Sigmoid colon (tissue), 7 donors: ENCODE results near the gene ZFYVE1. TPM values are rescaled to one million over a fixed set of nuclear protein-coding genes. Genes with fewer than 3 reads are reported as not detected.
"Not testable (repeated sequence)": the region's sequence is repeated elsewhere in the genome, so short reads cannot be mapped to it uniquely, and the experiment has no call there.

Source experiments
- DNase-seq: peaks from one replicate; pipeline ENCODE4 v3.0.0-alpha.2; 2019
- H3K27ac ChIP-seq, 4 donors: fragments of 200-600 bp; sonication (generic); one replicate each; pipeline ENCODE4 v1.5.1; 2016 to 2019; ENCODE audit warnings: mild to moderate bottlenecking in 1 of 4
- H3K27me3 ChIP-seq, 3 donors: fragments of 200-600 bp; sonication (generic); one replicate each; pipeline ENCODE4 v1.5.1; 2019; ENCODE audit warnings: mild to moderate bottlenecking in 1 of 3
- H3K36me3 ChIP-seq, 4 donors: fragments of 200-600 bp; sonication (generic); one replicate each; pipeline ENCODE4 v1.5.1; 2016 to 2019
- H3K4me1 ChIP-seq, 4 donors: fragments of 200-600 bp; sonication (generic); one replicate each; pipeline ENCODE4 v1.5.1; 2017 to 2019
- H3K4me3 ChIP-seq, 4 donors: fragments of 200-600 bp; sonication (generic); one replicate each; pipeline ENCODE4 v1.5.1; 2017 to 2019; ENCODE audit warnings: mild to moderate bottlenecking in 2 of 4, moderate library complexity in 1 of 4
- H3K9me3 ChIP-seq, 4 donors: fragments of 200-600 bp in 3 of 4; sonication (generic) in 3 of 4; one replicate each; pipeline versions ENCODE4 v1.5.1 to v1.6.1; 2013 to 2019
- EP300 ChIP-seq, 4 donors: sonication (generic); formaldehyde crosslinking; IDR thresholded peaks; one replicate each; pipeline ENCODE4 v1.6.1; 2017; ENCODE audit warnings: antibody characterized with exemption in 4 of 4
- POLR2A ChIP-seq, 2 donors: fragments of 450-650 bp; IDR thresholded peaks; one replicate each; pipeline ENCODE4 v1.6.1; 2016; ENCODE audit warnings: antibody characterized with exemption in 2 of 2, mild to moderate bottlenecking in 2 of 2, moderate library complexity in 2 of 2
- POLR2AphosphoS5 ChIP-seq, 4 donors: sonication (generic); formaldehyde crosslinking; IDR thresholded peaks; one replicate each; pipeline ENCODE4 v1.6.1; 2017; ENCODE audit warnings: antibody characterized with exemption in 4 of 4
- WGBS, 2 donors: extraction: QIAGEN DNeasy Blood & Tissue Kit; methylation state at CpG; one replicate each; pipeline ENCODE4 v1.1.7; 2013; 5-methylcytosine and 5-hydroxymethylcytosine counted together
- intact Hi-C: fragments of 100-400 bp; cut with DNase I; formaldehyde crosslinking; loops from one replicate; pipeline ENCODE4 v1.15.1; 2023
- polyA plus RNA-seq, 3 donors: library from polyadenylated mRNA; stranded (reverse); fragments of 200-250 nt; gene quantifications; one replicate each; pipeline ENCODE4 v1.2.3, GENCODE V29; 2013
- total RNA-seq, 4 donors: library from RNA; depleted of rRNA; stranded (reverse); fragments of >200 nt; gene quantifications; one replicate each; pipeline ENCODE4 v1.1.0, GENCODE V29; 2016
- TF ChIP-seq, protein P1 (sequence below), 4 experiments: fragments of 450-650 bp in 3 of 4; fragments of 200-600 bp in 1 of 4; IDR thresholded peaks; one replicate each; pipeline ENCODE4 v1.5.1; 2016 to 2019; ENCODE audit warnings: antibody characterized with exemption in 4 of 4, mild to moderate bottlenecking in 3 of 4, moderate library complexity in 2 of 4
- donor health status: healthy with polysubstance abuse.
- donor health status: Bipolar disorder and iron deficiency.
- donor health status: healthy.

Gene ZFYVE1
- total and polyA plus RNA-seq, 7 donors = 6.6 to 27.7 (median 15.5) TPM

- intact Hi-C loops = no loop called here
- Histone ChIP-seq H3K36me3 (peaks cover 0 to 61% (median 10%) of the 10 kb centered on the region in 4 donors), H3K4me3 (no peak overlapping the region), H3K9me3 (no peaks in the 10 kb centered on the region), H3K4me1 (no peaks in the 10 kb centered on the region), H3K27ac (no peak overlapping the region), H3K27me3 (no peaks in the 10 kb centered on the region)
- no peak for TF ChIP-seq POLR2AphosphoS5 (IDR thresholded peaks at IDR 0.05)
- no peak for TF ChIP-seq EP300 (IDR thresholded peaks at IDR 0.05)
- TF ChIP-seq, protein P1, sequence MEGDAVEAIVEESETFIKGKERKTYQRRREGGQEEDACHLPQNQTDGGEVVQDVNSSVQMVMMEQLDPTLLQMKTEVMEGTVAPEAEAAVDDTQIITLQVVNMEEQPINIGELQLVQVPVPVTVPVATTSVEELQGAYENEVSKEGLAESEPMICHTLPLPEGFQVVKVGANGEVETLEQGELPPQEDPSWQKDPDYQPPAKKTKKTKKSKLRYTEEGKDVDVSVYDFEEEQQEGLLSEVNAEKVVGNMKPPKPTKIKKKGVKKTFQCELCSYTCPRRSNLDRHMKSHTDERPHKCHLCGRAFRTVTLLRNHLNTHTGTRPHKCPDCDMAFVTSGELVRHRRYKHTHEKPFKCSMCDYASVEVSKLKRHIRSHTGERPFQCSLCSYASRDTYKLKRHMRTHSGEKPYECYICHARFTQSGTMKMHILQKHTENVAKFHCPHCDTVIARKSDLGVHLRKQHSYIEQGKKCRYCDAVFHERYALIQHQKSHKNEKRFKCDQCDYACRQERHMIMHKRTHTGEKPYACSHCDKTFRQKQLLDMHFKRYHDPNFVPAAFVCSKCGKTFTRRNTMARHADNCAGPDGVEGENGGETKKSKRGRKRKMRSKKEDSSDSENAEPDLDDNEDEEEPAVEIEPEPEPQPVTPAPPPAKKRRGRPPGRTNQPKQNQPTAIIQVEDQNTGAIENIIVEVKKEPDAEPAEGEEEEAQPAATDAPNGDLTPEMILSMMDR (IDR thresholded peaks at IDR 0.05) = no peak
- no peak for TF ChIP-seq POLR2A (IDR thresholded peaks at IDR 0.05)
- DNase-seq = no peak
- WGBS, 2 donors = 92 to 98% methylated on average over 3 of the region's 3 CpGs
Observed at GRCh38 chr14:72957213-72957612, 69.7 kb downstream of the ZFYVE1 start.

DNA sequence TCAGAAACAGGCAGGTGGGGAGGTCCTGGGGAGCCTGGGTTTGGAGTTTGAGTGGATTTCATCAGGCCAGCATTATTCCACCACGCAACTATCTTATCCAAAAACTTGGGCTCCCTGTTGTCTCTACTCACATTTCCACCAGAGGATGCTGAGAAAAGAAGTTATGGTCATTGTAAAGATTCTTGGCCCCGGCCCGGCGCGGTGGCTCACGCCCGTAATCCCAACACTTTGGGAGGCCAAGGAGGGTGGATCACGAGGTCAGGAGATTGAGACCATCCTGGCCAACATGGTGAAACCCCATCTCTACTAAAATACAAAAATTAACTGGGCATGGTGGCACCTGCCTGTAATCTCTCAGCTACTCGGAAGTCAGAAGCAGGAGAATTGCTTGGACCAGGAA, 70.2 kb downstream of the ZFYVE1 start:
- H3K36me3 ChIP-seq = peaks cover 0 to 64% (median 10%) of the 10 kb centered on the region in 4 donors
- intact Hi-C loops, H3K27me3 ChIP-seq, H3K27ac ChIP-seq, DNase-seq, H3K4me1 ChIP-seq, H3K9me3 ChIP-seq, H3K4me3 ChIP-seq: not testable (repeated sequence)
- WGBS, 2 donors = 94 to 96% methylated on average over 9 of the region's 9 CpGs

DNA sequence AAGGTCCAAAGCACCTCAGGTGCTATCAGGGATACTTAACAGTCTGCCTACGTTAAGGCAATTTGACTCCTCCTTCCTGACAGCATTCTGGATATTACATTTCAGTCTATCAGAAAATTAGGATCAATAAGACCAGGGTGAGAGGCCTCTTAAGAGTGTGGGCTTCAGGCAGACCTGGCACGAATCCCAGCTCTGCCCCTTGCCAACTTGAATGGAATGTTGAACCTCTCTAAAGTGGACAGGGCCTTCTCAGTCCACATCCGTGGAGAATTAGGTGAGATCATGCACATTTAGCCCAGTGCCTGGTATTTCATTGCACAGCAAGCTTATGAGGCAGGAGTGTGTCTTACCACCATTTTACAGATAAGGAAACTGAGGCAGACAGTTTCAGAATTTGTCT, 74.7 kb downstream of the ZFYVE1 start:
- intact Hi-C loops = no loop called here
- Histone ChIP-seq H3K36me3 (peaks cover 0 to 36% (median 6%) of the 10 kb centered on the region in 4 donors), H3K27me3 (no peaks in the 10 kb centered on the region), H3K27ac (no peak overlapping the region), H3K4me1 (no peaks in the 10 kb centered on the region), H3K9me3 (no peaks in the 10 kb centered on the region), H3K4me3 (no peak overlapping the region)
- DNase-seq = no peak
- 85 to 90% methylated on average over 3 of the region's 3 CpGs for WGBS, 2 donors
- TF ChIP-seq POLR2AphosphoS5 (IDR thresholded peaks at IDR 0.05) (no peak), POLR2A (IDR thresholded peaks at IDR 0.05) (no peak), EP300 (IDR thresholded peaks at IDR 0.05) (no peak)
- TF ChIP-seq, protein P1 (IDR thresholded peaks at IDR 0.05) = no peak

DNA sequence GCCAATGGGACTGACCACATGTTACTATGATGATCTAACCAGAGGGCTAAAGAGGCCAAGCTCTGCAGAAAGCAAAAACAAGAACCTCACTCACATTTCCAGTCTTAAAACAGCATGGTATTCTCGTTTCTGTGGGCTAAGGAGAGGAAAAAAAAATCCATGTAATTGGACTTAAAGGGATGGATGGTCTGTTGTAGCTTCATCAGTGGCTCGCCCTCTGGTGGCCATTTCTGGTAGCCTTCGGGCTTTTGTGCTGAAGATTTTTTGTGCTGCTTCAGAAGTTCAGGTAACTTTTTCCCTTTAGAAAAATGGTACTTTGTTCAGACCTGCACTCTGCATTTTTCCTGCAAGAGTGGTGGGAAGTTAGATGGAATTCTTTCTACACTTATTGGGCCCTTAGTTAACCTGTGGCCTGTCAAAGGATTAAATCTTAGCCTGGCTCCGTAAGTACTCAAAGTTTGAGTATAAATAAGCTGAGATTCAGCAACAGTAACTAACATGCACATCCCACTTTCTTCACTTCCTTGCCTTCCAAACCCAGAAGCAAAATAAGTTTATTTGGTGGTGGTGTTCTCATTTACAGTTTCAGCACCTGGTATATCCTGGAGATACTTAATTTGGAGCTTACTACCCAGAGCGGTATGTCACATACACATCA, 78.3 kb downstream of the ZFYVE1 start:
- H3K27ac ChIP-seq = no peak overlapping the region
- peaks cover 0 to 25% (median 0%) of the 10 kb centered on the region in 4 donors for H3K36me3 ChIP-seq
- intact Hi-C loops = loop anchor here (2.0 kb wide), 1 partner anchor 432 kb away; no protein-coding TSS in a partner anchor
- WGBS, 2 donors = 40 to 42% methylated on average over 5 of the region's 5 CpGs
- no peak overlapping the region for H3K4me3 ChIP-seq
- no peaks in the 10 kb centered on the region for H3K4me1 ChIP-seq
- DNase-seq = no peak
- no peak for TF ChIP-seq POLR2AphosphoS5 (IDR thresholded peaks at IDR 0.05)
- TF ChIP-seq, protein P1 (IDR thresholded peaks at IDR 0.05) = peak; percentile 27 to 89 (median 70)
- no peaks in the 10 kb centered on the region for H3K27me3 ChIP-seq
- H3K9me3 ChIP-seq = no peaks in the 10 kb centered on the region

DNA sequence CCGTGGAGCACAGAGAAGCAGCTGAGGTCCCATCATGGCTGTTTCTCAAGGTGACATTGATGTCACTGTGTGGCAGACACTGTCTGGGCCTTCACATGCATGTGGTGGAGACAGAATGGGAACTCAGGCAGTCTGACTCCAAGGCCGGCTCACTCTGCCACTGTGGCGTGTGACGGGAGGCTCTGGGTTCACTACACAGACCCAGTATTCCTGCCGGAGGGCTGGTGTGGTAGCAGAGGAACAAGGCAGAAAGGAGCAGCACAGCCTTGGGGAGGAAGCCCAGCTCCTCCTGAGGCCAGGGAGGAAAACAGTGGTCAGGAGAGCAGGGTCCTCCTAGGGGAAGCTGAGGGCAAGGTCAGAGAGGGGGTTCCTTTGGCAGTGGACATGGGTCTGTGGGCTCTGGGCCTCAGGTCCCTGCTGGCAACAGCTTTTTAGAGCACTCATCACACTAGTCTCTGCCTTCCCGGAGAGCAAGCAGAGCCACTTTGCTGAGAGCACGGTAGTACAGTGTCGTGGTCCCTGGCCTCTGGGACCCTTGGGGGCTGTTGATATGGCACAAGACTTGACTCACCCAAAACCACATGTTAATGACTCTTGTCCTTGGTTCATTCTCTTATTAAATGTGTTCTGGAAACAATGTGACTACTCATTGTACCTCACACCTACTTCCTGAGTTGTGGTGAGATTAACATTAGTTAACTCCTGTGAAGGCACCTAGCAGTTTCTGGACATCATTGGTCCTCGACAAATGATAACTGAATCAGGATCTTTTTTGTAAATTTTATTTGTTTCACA, 79.3 kb downstream of the ZFYVE1 start:
- Histone ChIP-seq H3K9me3 (no peaks in the 10 kb centered on the region), H3K27ac (no peak overlapping the region), H3K4me1 (no peaks in the 10 kb centered on the region), H3K27me3 (no peaks in the 10 kb centered on the region), H3K36me3 (peaks cover 0 to 35% (median 0%) of the 10 kb centered on the region in 4 donors), H3K4me3 (no peak overlapping the region)
- intact Hi-C loops = loop anchor here (2.0 kb wide), 1 partner anchor 431 kb away; no protein-coding TSS in a partner anchor
- 90 to 92% methylated on average over 9 of the region's 9 CpGs for WGBS, 2 donors
- no peak for DNase-seq
- TF ChIP-seq POLR2A (IDR thresholded peaks at IDR 0.05) (no peak), EP300 (IDR thresholded peaks at IDR 0.05) (no peak), POLR2AphosphoS5 (IDR thresholded peaks at IDR 0.05) (no peak)
- TF ChIP-seq, protein P1 (IDR thresholded peaks at IDR 0.05) = no peak
